H1 (cell line): Measurements from ENCODE around the gene TAF10. TPM values are rescaled to one million over a fixed set of nuclear protein-coding genes. Genes with fewer than 3 reads are reported as not detected.

Experiments used
- CTCF ChIA-PET: fragments of 300-600 bp; sonication (Branson Sonifier 250); formaldehyde crosslinking; loops from one replicate; lab custom pipeline; 2021; ENCODE audit not compliant: partially characterized antibody; lab: Charles Lee
- POLR2A ChIA-PET: fragments of 300-600 bp; sonication (Branson Sonifier 250); formaldehyde crosslinking; loops from one replicate; lab custom pipeline; 2021; ENCODE audit warnings: inconsistent platforms; ENCODE audit not compliant: partially characterized antibody; lab: Charles Lee
- DNase-seq, 2 experiments: peaks; one replicate each; pipeline versions ENCODE4 v3.0.0 to v3.0.0-alpha.2; 2010 to 2022; ENCODE audit warnings: low spot score in 2 of 2, low read depth in 1 of 2, mixed read lengths in 1 of 2
- FAIRE-seq: peaks from 2 replicates; lab custom pipeline; 2011; peaks lifted over from hg19 to GRCh38; lab: Jason Lieb, UNC
- H2AFZ ChIP-seq: 2 replicates; pipeline ENCODE4 v1.8.1; 2012; ENCODE audit warnings: low read length, inconsistent platforms
- H2AK5ac ChIP-seq: 2 replicates; pipeline ENCODE4 v1.6.1; 2013; ENCODE audit warnings: low read depth, low read length
- H2BK120ac ChIP-seq: replicated peaks from 2 replicates; pipeline ENCODE3; 2013; ENCODE audit warnings: low read depth, low read length, inconsistent platforms
- H2BK12ac ChIP-seq: 2 replicates; pipeline ENCODE4 v1.6.1; 2013; ENCODE audit warnings: low read depth, low read length
- H2BK15ac ChIP-seq: 2 replicates; pipeline ENCODE4 v1.6.1; 2013; ENCODE audit warnings: low read length
- H2BK20ac ChIP-seq: 2 replicates; pipeline ENCODE4 v1.6.1; 2013; ENCODE audit warnings: low read length
- H2BK5ac ChIP-seq: 2 replicates; pipeline ENCODE4 v1.6.1; 2013; ENCODE audit warnings: low read depth, low read length
- H3K14ac ChIP-seq: 2 replicates; pipeline ENCODE4 v1.6.1; 2013; ENCODE audit warnings: inconsistent platforms; ENCODE audit not compliant: insufficient read length
- H3K18ac ChIP-seq: 2 replicates; pipeline ENCODE4 v1.6.1; 2013; ENCODE audit warnings: low read length; ENCODE audit errors: extremely low read depth
- H3K23ac ChIP-seq: 2 replicates; pipeline ENCODE4 v1.6.1; 2013; ENCODE audit warnings: inconsistent platforms; ENCODE audit not compliant: insufficient read length
- H3K23me2 ChIP-seq: 2 replicates; pipeline ENCODE4 v1.6.1; 2013; ENCODE audit warnings: low read depth, low read length
- H3K27ac ChIP-seq: 2 replicates; pipeline ENCODE4 v1.6.1; 2011; ENCODE audit warnings: low read depth, low read length, inconsistent platforms
- H3K27me3 ChIP-seq, 4 experiments: replicated peaks in 1 of 4; 1 replicate in 1 of 4; 2 replicates in 3 of 4; pipeline versions ENCODE4 v1.6.1 to v1.8.1; 2011 to 2013; ENCODE audit warnings: low read length in 3 of 4, mild to moderate bottlenecking in 3 of 4, inconsistent platforms in 2 of 4, mixed read lengths in 2 of 4, moderate library complexity in 1 of 4; ENCODE audit not compliant: control insufficient read depth in 3 of 4, insufficient read depth in 3 of 4; ENCODE audit errors: extremely low read depth in 1 of 4
- H3K36me3 ChIP-seq, 4 experiments: 2 replicates each; pipeline versions ENCODE4 v1.6.1 to v1.8.1; 2011 to 2013; ENCODE audit warnings: mild to moderate bottlenecking in 4 of 4, low read length in 3 of 4, moderate library complexity in 2 of 4, control low read depth in 1 of 4, inconsistent platforms in 1 of 4; ENCODE audit not compliant: insufficient read depth in 4 of 4, control insufficient read depth in 2 of 4
- H3K4ac ChIP-seq: replicated peaks from 2 replicates; pipeline ENCODE3; 2013; ENCODE audit warnings: low read length, low read depth, mixed read lengths, inconsistent platforms; ENCODE audit not compliant: insufficient read length
- H3K4me1 ChIP-seq, 4 experiments: replicated peaks in 1 of 4; 1 replicate in 1 of 4; 2 replicates in 3 of 4; pipeline versions ENCODE4 v1.6.1 to v1.8.1; 2011 to 2013; ENCODE audit warnings: low read length in 3 of 4, inconsistent platforms in 2 of 4, mixed read lengths in 1 of 4; ENCODE audit not compliant: insufficient read depth in 4 of 4, control insufficient read depth in 3 of 4
- H3K4me2 ChIP-seq, 2 experiments: 2 replicates each; pipeline versions ENCODE4 v1.6.1 to v1.8.1; 2011 to 2013; ENCODE audit warnings: low read depth in 2 of 2, low read length in 2 of 2, control low read depth in 1 of 2, inconsistent platforms in 1 of 2, mild to moderate bottlenecking in 1 of 2; ENCODE audit not compliant: insufficient read depth in 1 of 2
- H3K4me3 ChIP-seq, 4 experiments: fragments of 200-600, 300-600 bp in 1 of 4; sonication (generic), shearing (Covaris generic), sonication (Bioruptor Twin) in 1 of 4; 2 replicates each; pipeline versions ENCODE4 v1.5.1 to v1.8.1; 2011 to 2016; ENCODE audit warnings: low read length in 4 of 4, low read depth in 3 of 4, control low read depth in 2 of 4, inconsistent platforms in 2 of 4, mild to moderate bottlenecking in 2 of 4, mixed read lengths in 1 of 4, moderate library complexity in 1 of 4; ENCODE audit not compliant: insufficient read depth in 2 of 4; ENCODE audit errors: extremely low read depth in 1 of 4
- H3K56ac ChIP-seq: replicated peaks from 2 replicates; pipeline ENCODE3; 2013; ENCODE audit warnings: low read depth, mild to moderate bottlenecking, mixed read lengths, low read length, inconsistent platforms; ENCODE audit not compliant: insufficient read length
- H3K79me1 ChIP-seq: 2 replicates; pipeline ENCODE4 v1.6.1; 2013; ENCODE audit warnings: low read depth, low read length, control low read depth
- H3K79me2 ChIP-seq, 2 experiments: 2 replicates each; pipeline versions ENCODE4 v1.6.1 to v1.8.1; 2012 to 2013; ENCODE audit warnings: low read length in 2 of 2, mild to moderate bottlenecking in 2 of 2, inconsistent platforms in 1 of 2; ENCODE audit not compliant: insufficient read depth in 2 of 2, control insufficient read depth in 1 of 2
- H3K9ac ChIP-seq, 4 experiments: replicated peaks in 1 of 4; 1 replicate in 1 of 4; 2 replicates in 3 of 4; pipeline versions ENCODE4 v1.6.1 to v1.8.1; 2011 to 2013; ENCODE audit warnings: low read depth in 3 of 4, low read length in 3 of 4, control low read depth in 2 of 4, mild to moderate bottlenecking in 2 of 4, moderate library complexity in 2 of 4, inconsistent platforms in 1 of 4; ENCODE audit errors: extremely low read depth in 1 of 4
- H3K9me3 ChIP-seq, 2 experiments: 2 replicates each; pipeline versions ENCODE4 v1.6.1 to v1.8.1; 2012 to 2013; ENCODE audit warnings: mild to moderate bottlenecking in 2 of 2, moderate library complexity in 2 of 2, control low read depth in 1 of 2, inconsistent platforms in 1 of 2, low read depth in 1 of 2, low read length in 1 of 2, mixed read lengths in 1 of 2; ENCODE audit not compliant: insufficient read depth in 2 of 2
- H4K20me1 ChIP-seq, 2 experiments: replicated peaks in 1 of 2; 2 replicates each; pipeline versions ENCODE3 to v1.8.1; 2011 to 2013; ENCODE audit warnings: inconsistent platforms in 2 of 2, low read length in 2 of 2, mild to moderate bottlenecking in 1 of 2; ENCODE audit not compliant: insufficient read depth in 2 of 2, control insufficient read depth in 1 of 2
- H4K5ac ChIP-seq: 2 replicates; pipeline ENCODE4 v1.6.1; 2013; ENCODE audit warnings: low read length, low read depth, mixed read lengths, inconsistent platforms; ENCODE audit not compliant: insufficient read length
- H4K8ac ChIP-seq: 2 replicates; pipeline ENCODE4 v1.8.0; 2013; ENCODE audit warnings: mild to moderate bottlenecking, moderate library complexity, low read length, inconsistent platforms; ENCODE audit not compliant: insufficient read depth; ENCODE audit errors: extremely low read depth
- H4K91ac ChIP-seq: replicated peaks from 2 replicates; pipeline ENCODE3; 2013; ENCODE audit warnings: low read length, mixed read lengths, inconsistent platforms; ENCODE audit not compliant: insufficient read length
- BACH1 ChIP-seq: IDR thresholded peaks from 2 replicates; pipeline ENCODE4 v1.6.1; 2012; ENCODE audit warnings: low read length, improper control_type of control experiment
- GTF2F1 ChIP-seq: IDR thresholded peaks from 2 replicates; pipeline ENCODE4 v1.6.1; 2012; ENCODE audit warnings: low read depth, low read length, improper control_type of control experiment, borderline replicate concordance
- HDAC6 ChIP-seq: IDR thresholded peaks from one replicate; pipeline ENCODE4 v1.7.1; 2012; ENCODE audit warnings: low read depth, mild to moderate bottlenecking, inconsistent platforms, low read length, moderate library complexity
- KDM1A ChIP-seq: fragments of 200-600, 300-600 bp; sonication (generic); IDR thresholded peaks from 2 replicates; pipeline ENCODE4 v1.7.1; 2016; ENCODE audit warnings: mild to moderate bottlenecking, low read length, borderline replicate concordance
- SP1 ChIP-seq: IDR thresholded peaks from 2 replicates; pipeline ENCODE4 v1.6.1; 2011; ENCODE audit warnings: low read depth, low read length
- SRF ChIP-seq: IDR thresholded peaks from 2 replicates; pipeline ENCODE4 v1.6.1; 2011; ENCODE audit warnings: mild to moderate bottlenecking, low read depth, low read length, moderate library complexity
- SUZ12 ChIP-seq: fragments of 200-600 bp; sonication (generic); IDR thresholded peaks from 2 replicates; pipeline ENCODE4 v1.6.1; 2012; ENCODE audit warnings: mild to moderate bottlenecking, inconsistent platforms, low read length, moderate library complexity, mixed read lengths
- TBP ChIP-seq: IDR thresholded peaks from 2 replicates; pipeline ENCODE4 v1.6.1; 2011; ENCODE audit warnings: low read depth, low read length, improper control_type of control experiment
- WGBS, 2 experiments: shearing (Covaris generic) in 1 of 2; methylation state at CpG; one replicate each; pipeline versions ENCODE4 v1.1.6 to v1.1.7; 2013 to 2015; ENCODE audit warnings: low lambda C conversion rate in 2 of 2, mixed read lengths in 2 of 2, inconsistent platforms in 1 of 2, low coverage in 1 of 2, missing lambda C conversion rate in 1 of 2; ENCODE audit not compliant: insufficient replicate concordance in 2 of 2, insufficient coverage in 1 of 2, insufficient read length in 1 of 2; ENCODE audit errors: extremely low coverage in 1 of 2, missing lambda C conversion rate in 1 of 2; 5-methylcytosine and 5-hydroxymethylcytosine counted together
- polyA plus RNA-seq, 7 experiments: library from polyadenylated mRNA; depleted of rRNA in 3 of 7; stranded (reverse) in 5 of 7; unstranded in 2 of 7; fragments of >200 nt in 5 of 7; fragments of 200-250 nt in 2 of 7; gene quantifications; 1 replicate in 5 of 7; 2 replicates in 1 of 7; 4 replicates in 1 of 7; pipeline versions ENCODE4 v1.2.1 to v1.2.3, GENCODE V29; 2011 to 2013; ENCODE audit warnings: missing spikeins in 2 of 7, mixed read lengths in 2 of 7
- total RNA-seq: library from RNA; stranded (reverse); fragmentation: NEBNext Ultra II Directional; extraction: Animal tissue kit (Norgen Biotek cat#: 25700); gene quantifications from 2 replicates; pipeline ENCODE4 v1.2.1, GENCODE V29; 2021

Gene TAF10
- total and polyA plus RNA-seq, 2 of the 8 experiments (the other 6 are each of a cell fraction or from before 2014, with no cell fraction given) = 128 to 213 TPM

DNA sequence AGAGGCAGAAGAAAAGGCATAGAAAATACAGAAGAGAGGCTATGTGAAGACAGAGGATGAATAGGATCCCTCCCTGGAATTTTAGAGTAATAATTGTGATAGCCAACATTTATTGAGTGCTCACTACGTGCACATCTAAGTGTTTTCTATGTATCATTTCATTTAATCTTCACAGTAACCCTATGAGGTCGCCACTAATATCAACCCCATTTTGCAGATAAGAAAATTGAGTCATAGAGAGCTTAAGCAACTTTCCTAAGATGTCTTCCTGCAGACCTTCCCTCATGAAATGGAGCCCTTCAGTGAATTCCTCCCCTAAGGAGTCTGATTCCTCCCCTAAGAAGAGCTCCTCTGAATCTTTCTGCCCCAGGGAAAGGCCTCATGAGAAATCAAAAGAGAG is 46.7 kb downstream of the TAF10 start:
- H2BK20ac ChIP-seq = no peak overlapping the region
- CTCF ChIA-PET = interaction anchor here (0.9 to 1.6 kb wide), 5 partner anchors 34 to 102 kb away, joined by 3 to 7 read pairs (median 3); no protein-coding TSS in a partner anchor

More for the DNA sequence above, 46.7 kb downstream of the TAF10 start:
- WGBS, 2 experiments = 82% methylated on average over 2 of the region's 2 CpGs; no CpG with 5 or more reads in 1 of the 2 experiments
- no peak overlapping the region for H4K91ac ChIP-seq
- H4K8ac ChIP-seq = no peak overlapping the region
- H3K36me3 ChIP-seq = no peaks in the 10 kb centered on the region
- no peak overlapping the region for H3K27ac ChIP-seq
- H3K4me2 ChIP-seq = no peak overlapping the region
- DNase-seq (no peak), FAIRE-seq (no peak)
- no peak overlapping the region for H2BK15ac ChIP-seq
- no peaks in the 10 kb centered on the region for H3K9me3 ChIP-seq
- H2AFZ ChIP-seq = no peak overlapping the region
- H3K79me2 ChIP-seq = no peaks in the 10 kb centered on the region
- H4K20me1 ChIP-seq = no peaks in the 10 kb centered on the region
- H2BK120ac ChIP-seq = no peak overlapping the region
- H3K4me3 ChIP-seq = no peak overlapping the region
- no peak overlapping the region for H3K56ac ChIP-seq
- no peaks in the 10 kb centered on the region for H3K79me1 ChIP-seq
- no peak overlapping the region for H3K14ac ChIP-seq
- H3K23me2 ChIP-seq = no peaks in the 10 kb centered on the region
- TF ChIP-seq KDM1A = 0 out of 2 replicates have a peak, but pooled peaks have one; percentile 13
- no peak for TF ChIP-seq TBP
- no peak for TF ChIP-seq HDAC6
- no peak for TF ChIP-seq SP1
- TF ChIP-seq BACH1 = no peak
- TF ChIP-seq SRF = no peak
- TF ChIP-seq SUZ12 = no peak
- no peak for TF ChIP-seq GTF2F1
- H3K27me3 ChIP-seq = peaks cover 0 to 2% (median 0%) of the 10 kb centered on the region in 4 experiments; a peak in 1 of 7 replicates
- H4K5ac ChIP-seq = no peak overlapping the region
- peaks cover 0 to 9% (median 3%) of the 10 kb centered on the region in 4 experiments; a peak in 5 of 7 replicates for H3K4me1 ChIP-seq
- POLR2A ChIA-PET = no interaction called here
- no peak overlapping the region for H2BK5ac ChIP-seq
- H3K9ac ChIP-seq = no peak overlapping the region
- no peak overlapping the region for H3K23ac ChIP-seq
- no peak overlapping the region for H2AK5ac ChIP-seq
- no peak overlapping the region for H3K18ac ChIP-seq
- no peak overlapping the region for H2BK12ac ChIP-seq
- H3K4ac ChIP-seq = no peak overlapping the region
